HG03097 (cell line): ENCODE results near the gene NDST1.

Source experiments
- ATAC-seq: cut with Tn5 transposase; IDR thresholded peaks from one replicate; pipeline ENCODE4 v1.9.1; 2021; ENCODE audit not compliant: unreplicated experiment, low FRiP score

Gene NDST1

DNA sequence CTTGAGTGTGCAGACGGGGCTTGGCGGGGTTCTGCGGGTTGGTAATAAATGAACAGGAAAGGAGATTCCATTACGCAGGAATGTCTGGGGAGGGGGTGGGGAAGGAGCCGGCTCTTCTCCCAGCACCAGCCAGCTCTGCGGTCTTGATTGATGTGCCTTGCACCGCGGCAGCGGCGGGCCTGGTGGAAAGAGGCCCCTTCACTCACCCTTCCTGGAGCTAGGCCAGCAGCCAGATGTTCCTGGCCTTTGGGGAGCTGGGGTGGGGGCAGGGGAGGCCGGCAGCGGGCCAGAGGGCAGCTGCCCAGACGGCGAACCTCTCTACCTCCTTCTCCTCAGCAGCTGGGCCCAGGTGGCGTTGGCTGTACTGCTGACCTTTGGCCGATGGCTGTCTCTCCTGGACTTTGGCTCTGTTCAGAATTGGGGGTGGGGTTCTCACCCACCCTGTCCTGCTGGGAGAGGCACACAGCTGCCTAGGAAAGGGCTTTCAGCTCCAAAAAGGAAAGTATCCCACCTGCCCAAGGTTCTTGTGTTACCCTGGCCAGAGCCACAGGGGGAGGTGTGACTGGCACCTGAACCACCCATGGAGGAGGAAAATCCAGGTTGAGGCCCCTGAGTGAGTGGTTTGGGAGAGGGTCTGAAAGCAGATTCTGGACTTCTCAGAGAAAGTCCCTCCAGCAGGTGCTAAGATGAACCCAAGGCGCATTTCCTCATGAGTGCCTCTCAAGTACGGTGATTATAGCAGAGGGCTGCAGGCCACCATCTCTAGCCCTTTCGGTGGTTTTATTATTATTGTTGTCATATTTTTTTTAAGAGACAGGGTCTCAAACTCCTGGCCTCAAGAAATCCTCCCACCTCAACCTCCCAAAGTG, 74.5 kb downstream of the NDST1 start:
- no peak for ATAC-seq

DNA sequence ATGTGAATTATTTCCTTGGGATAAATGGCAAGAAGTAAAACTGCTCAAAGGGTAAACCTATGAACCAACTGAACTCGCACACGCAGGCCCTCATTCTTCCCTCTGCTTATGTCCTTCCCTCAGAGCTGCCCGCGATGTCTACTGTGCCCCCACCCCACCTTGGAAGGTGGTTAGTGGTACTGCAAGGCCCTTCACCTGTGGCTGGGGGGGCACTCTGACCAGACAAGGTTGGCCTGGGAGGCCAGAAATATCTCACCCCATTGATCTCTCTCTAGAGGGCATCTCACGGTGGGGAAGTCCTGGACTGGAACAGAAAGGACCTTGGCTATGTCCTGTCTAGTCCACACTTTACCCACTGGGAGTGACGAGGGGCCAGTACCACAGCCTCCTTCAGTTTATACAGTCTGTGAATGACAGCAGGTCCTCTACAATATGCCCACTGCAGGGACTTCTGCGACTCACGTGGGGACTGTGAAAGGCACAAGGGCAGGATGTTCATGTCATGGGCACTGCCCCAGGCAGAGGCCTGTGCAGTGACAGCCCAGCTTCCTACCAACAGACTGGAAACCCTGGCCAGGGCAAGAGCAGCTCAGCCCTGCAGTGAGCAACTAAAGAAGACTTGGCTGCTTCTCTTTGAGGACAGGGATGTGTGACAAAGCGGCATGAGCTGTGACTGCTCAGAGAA, 75.8 kb downstream of the NDST1 start:
- ATAC-seq = no peak

GRCh38 chr5:150584556-150585335, 76.8 kb downstream of the NDST1 start:
- no peak for ATAC-seq

DNA sequence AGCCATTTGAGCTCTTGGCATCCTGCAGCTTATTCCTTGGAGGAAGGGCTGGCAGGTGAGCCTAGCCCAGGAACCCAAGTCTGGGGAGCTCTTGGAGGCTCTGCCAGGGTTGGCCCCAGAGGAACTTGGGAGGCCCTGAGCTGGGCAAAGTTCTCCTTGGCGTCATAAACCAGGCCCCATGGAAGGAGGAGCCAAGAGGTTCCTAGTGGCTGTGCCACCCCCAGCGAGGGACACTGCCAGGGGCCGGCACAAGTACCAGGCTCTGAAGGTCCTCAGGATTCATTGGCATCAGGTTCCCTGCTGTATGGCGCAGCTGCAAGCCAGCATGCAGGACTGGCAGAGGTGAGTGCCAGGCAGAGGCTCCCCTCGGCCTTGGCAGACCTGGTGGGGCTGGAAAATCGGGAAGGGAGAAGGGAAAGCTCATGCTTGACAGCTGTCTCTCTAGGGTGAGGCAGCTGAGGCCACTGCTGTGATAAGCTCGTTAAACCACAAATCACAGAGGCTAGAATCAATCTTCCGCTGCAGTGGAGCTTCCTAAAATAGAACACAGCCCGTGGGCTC, 77.9 kb downstream of the NDST1 start:
- ATAC-seq = no peak

GRCh38 chr5:150587016-150587415, 79.1 kb downstream of the NDST1 start:
- ATAC-seq = no peak

DNA sequence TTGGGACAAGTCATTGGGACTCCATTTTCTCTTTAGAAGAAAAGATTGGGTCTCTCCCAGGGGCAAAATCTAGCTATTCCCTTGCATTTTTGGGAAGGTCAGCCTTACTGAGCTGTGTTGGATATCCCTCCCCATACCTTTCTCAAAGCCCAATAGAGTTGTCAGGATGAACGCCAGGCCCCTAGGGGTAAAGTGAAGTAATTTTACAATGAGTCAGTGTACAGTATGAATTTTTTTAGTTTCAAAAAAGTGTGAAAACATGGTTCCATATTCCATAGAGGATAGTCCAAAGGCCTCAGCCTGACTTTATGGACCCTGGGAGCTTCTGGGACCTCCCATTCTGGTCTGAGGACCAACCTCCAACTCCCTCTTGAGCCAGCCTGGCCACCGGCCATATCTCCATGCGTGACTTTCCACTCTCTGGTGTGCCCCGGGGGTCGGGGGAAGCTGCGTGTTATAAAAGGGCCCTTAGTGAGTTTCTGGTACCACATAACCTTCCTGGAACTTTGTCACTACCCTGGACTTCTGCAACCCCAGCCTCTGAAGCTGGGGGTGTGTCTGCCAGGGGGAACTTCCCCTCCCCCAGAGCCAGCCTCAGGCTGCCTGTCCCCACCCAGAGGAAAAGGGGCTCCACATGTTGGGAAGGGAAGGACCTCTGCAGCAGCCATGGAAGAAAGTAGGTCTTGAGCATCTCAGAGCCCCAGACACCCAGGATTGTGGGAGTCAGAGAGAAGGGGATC, 80.1 kb downstream of the NDST1 start:
- no peak for ATAC-seq

GRCh38 chr5:150588596-150588890, 80.6 kb downstream of the NDST1 start:
- no peak for ATAC-seq

- ATAC-seq = no peak
Measured at GRCh38 chr5:150589862-150590601, 82.1 kb downstream of the NDST1 start.

GRCh38 chr5:150590979-150591695, 83.2 kb downstream of the NDST1 start:
- no peak for ATAC-seq

DNA sequence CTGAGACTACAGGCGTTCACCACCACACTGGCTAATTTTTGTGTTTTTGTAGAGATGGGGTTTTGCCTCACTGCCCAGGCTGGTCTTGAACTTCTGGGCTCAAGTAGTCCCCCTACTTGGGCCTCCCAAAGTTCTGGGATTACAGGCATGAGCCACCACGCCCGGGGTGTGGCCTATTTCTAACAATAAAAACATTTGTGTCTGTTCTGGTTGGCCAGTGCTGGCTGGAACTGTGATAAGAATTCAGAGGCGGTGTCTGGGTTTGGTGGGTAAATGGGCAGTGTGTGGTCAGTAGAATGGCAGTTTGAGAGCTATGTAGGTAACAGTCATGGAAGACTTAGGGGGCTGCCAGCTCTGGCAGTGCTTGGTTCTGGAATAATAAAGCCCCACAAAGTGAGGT, 85.7 kb downstream of the NDST1 start:
- no peak for ATAC-seq

- ATAC-seq = no peak
Measured at GRCh38 chr5:150593996-150594395, 86.1 kb downstream of the NDST1 start.

DNA sequence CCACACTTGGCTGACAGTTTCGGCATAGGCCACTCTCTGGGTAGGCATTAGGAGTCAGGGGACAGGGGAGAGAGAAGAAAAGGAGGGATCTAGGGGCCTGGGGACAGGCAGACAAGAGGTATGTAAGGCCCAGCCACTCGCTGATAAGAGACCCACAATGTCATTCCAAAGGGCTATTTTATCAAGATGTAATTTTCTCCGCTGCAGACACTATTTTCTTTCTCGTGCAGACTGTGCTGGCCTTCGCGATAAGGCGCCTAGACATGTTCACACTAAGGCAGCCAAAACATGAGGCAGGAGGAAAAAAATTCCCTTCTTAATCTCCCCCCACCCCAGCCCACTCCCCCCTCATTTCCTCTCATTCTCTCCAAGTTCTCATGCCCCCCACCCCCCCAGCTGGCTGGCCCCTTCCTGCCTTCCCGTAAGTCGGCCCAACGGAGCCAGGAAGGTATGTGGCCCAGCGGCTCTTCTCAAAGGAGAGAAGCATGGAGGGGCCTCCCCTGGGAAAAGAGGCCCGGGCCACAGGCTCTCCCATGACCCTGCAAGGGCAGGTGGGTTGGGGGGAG, 87.6 kb downstream of the NDST1 start:
- ATAC-seq = no peak

DNA sequence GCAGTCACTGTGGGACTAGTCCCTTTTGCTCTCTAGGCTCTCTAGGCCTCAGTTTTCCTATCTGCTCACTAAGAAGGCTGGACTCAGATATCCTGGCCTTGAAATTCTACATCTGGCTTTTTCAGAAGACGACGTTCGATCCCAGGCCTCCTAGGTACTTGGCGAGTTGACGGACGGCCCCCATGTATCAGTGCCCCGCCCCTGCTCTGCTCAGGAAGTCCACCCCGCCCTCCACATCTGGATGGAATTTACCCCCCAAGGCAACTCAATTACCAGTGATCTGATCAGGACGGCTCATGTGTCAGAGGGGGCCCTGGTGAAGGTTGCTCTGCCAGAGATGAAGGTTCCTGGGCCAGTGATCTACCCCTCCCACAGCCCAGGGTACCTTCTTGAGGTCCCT, 88.4 kb downstream of the NDST1 start:
- ATAC-seq = no peak

- ATAC-seq = no peak
Measured at GRCh38 chr5:150596826-150597225, 88.9 kb downstream of the NDST1 start.

DNA sequence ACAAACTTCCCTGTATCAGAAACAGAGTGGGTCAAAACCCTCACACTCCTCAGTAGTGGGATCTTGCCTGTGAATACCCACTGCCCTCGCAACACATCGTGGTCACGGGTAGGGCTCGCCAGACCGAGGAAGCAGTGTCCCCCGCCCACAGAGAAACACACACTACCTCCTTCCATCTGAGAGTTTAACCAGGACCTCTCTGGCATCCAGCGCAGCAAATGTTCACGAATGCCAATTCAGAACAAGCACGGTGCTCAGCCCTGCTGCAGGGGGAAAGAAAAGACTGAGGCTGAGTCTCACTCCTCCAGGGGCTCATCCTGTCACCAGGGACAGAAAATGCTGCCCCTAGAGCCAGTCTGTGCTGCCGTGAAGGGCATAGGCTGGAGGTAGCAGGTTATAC, 90.1 kb downstream of the NDST1 start:
- no peak for ATAC-seq

DNA sequence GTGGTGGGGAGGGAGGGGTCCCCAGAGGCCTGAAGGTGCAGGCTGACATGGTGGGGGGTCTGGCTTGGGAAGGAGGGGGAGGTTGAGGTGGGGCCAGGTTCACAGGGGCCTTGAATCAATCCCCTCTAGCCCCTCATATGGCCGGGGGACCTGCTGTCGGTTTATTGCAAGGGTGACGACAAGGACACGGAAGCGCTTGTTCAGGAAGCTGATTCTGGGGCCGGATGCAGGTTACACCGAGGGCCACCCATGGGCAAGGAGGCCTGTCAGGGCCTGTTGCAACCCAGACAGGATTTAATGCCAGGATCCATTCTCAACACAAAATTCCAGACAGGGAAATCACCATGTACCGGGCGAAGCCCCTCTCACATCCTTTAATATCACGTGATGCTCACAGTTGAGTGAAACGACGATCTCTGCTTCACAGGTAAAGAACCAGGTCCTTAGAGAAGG, 90.9 kb downstream of the NDST1 start:
- no peak for ATAC-seq

DNA sequence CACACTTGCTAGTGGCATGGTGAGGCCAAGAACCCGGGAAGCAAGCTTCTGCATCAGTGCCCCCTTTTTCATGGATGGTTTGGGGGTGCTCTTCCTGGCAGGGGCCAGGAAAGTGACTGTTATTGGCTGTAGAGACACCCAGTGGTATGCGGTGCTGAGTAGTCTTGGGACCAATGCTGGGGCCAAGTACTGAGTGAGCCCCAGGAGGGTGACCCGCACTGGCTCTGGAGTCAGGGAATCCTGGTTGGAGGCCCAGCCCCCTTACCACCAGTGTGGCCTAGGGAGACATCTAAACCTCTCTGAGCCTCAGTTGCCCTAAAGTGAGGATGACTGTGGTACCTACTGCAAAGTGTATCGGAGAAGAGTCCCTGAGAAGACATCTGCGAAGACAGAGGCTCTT, 91.3 kb downstream of the NDST1 start:
- ATAC-seq = no peak

- ATAC-seq = no peak
Measured at GRCh38 chr5:150599917-150600511, 92.1 kb downstream of the NDST1 start.
